H1 (cell line): Measurements from ENCODE around the gene PRKCA. TPM values are rescaled to one million over a fixed set of nuclear protein-coding genes. Genes with fewer than 3 reads are reported as not detected.

Experiments
- BCL11A ChIP-seq, 2 experiments: IDR thresholded peaks; one replicate each; pipeline ENCODE4 v1.6.1; 2011; ENCODE audit warnings: low read depth in 2 of 2, low read length in 2 of 2, mild to moderate bottlenecking in 2 of 2
- BRCA1 ChIP-seq: IDR thresholded peaks from 2 replicates; pipeline ENCODE4 v1.6.1; 2012; ENCODE audit warnings: low read depth, low read length, improper control_type of control experiment
- CEBPB ChIP-seq: IDR thresholded peaks from 2 replicates; pipeline ENCODE4 v1.6.1; 2012; ENCODE audit warnings: low read depth, low read length
- E2F6 ChIP-seq: IDR thresholded peaks from 2 replicates; pipeline ENCODE4 v1.6.1; 2012; ENCODE audit warnings: inconsistent platforms
- SP1 ChIP-seq: IDR thresholded peaks from 2 replicates; pipeline ENCODE4 v1.6.1; 2011; ENCODE audit warnings: low read depth, low read length
- polyA plus RNA-seq, 7 experiments: library from polyadenylated mRNA; depleted of rRNA in 3 of 7; stranded (reverse) in 5 of 7; unstranded in 2 of 7; fragments of >200 nt in 5 of 7; fragments of 200-250 nt in 2 of 7; gene quantifications; 1 replicate in 5 of 7; 2 replicates in 1 of 7; 4 replicates in 1 of 7; pipeline versions ENCODE4 v1.2.1 to v1.2.3, GENCODE V29; 2011 to 2013; ENCODE audit warnings: missing spikeins in 2 of 7, mixed read lengths in 2 of 7
- total RNA-seq: library from RNA; stranded (reverse); fragmentation: NEBNext Ultra II Directional; extraction: Animal tissue kit (Norgen Biotek cat#: 25700); gene quantifications from 2 replicates; pipeline ENCODE4 v1.2.1, GENCODE V29; 2021

Gene PRKCA
- total and polyA plus RNA-seq, 2 of the 8 experiments (the other 6 are each of a cell fraction or from before 2014, with no cell fraction given), result 5.8 to 17.8 TPM

- TF ChIP-seq E2F6 (no peak), BCL11A (IDR thresholded peaks at IDR 0.05; ENCODE audit: low read depth in 2 of 2, low read length in 2 of 2) (no peak), BRCA1 (no peak), CEBPB (no peak), SP1 (no peak)
Measured at GRCh38 chr17:66748578-66748977, 446.2 kb downstream of the PRKCA start (continued).
